Measurements from ENCODE around the gene RNF217.

DNA sequence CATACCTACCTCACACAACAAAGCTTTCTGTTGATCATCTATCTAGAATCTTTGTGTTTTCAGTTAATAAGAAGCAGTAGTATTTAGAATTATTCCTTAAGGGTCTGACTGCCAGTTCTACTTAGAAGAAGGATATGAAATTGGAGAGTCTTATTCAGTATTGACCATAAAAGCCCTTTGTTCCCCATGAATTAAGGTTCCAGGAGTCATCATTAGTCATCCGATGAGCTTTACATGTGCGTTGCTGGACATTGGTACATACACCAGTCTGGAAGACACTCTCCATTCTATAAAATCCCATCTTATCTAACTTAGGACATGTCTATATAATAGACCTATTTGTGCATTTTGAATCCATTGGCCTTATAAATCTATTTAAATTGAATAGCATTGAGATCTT lies 34.4 kb upstream of the RNF217 start:
- TF ChIP-seq, protein P1, sequence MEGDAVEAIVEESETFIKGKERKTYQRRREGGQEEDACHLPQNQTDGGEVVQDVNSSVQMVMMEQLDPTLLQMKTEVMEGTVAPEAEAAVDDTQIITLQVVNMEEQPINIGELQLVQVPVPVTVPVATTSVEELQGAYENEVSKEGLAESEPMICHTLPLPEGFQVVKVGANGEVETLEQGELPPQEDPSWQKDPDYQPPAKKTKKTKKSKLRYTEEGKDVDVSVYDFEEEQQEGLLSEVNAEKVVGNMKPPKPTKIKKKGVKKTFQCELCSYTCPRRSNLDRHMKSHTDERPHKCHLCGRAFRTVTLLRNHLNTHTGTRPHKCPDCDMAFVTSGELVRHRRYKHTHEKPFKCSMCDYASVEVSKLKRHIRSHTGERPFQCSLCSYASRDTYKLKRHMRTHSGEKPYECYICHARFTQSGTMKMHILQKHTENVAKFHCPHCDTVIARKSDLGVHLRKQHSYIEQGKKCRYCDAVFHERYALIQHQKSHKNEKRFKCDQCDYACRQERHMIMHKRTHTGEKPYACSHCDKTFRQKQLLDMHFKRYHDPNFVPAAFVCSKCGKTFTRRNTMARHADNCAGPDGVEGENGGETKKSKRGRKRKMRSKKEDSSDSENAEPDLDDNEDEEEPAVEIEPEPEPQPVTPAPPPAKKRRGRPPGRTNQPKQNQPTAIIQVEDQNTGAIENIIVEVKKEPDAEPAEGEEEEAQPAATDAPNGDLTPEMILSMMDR (IDR thresholded peaks at IDR 0.05): no peak
- no peak for TF ChIP-seq POLR2AphosphoS5 (IDR thresholded peaks at IDR 0.05; ENCODE audit: low read depth, low read length)
- TF ChIP-seq, protein P2, sequence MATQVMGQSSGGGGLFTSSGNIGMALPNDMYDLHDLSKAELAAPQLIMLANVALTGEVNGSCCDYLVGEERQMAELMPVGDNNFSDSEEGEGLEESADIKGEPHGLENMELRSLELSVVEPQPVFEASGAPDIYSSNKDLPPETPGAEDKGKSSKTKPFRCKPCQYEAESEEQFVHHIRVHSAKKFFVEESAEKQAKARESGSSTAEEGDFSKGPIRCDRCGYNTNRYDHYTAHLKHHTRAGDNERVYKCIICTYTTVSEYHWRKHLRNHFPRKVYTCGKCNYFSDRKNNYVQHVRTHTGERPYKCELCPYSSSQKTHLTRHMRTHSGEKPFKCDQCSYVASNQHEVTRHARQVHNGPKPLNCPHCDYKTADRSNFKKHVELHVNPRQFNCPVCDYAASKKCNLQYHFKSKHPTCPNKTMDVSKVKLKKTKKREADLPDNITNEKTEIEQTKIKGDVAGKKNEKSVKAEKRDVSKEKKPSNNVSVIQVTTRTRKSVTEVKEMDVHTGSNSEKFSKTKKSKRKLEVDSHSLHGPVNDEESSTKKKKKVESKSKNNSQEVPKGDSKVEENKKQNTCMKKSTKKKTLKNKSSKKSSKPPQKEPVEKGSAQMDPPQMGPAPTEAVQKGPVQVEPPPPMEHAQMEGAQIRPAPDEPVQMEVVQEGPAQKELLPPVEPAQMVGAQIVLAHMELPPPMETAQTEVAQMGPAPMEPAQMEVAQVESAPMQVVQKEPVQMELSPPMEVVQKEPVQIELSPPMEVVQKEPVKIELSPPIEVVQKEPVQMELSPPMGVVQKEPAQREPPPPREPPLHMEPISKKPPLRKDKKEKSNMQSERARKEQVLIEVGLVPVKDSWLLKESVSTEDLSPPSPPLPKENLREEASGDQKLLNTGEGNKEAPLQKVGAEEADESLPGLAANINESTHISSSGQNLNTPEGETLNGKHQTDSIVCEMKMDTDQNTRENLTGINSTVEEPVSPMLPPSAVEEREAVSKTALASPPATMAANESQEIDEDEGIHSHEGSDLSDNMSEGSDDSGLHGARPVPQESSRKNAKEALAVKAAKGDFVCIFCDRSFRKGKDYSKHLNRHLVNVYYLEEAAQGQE (IDR thresholded peaks at IDR 0.05; ENCODE audit: insufficient read depth in 1 of 2, low read depth in 2 of 2, low read length in 1 of 2): no peak
- TF ChIP-seq SIN3A (IDR thresholded peaks at IDR 0.05; ENCODE audit: borderline replicate concordance, insufficient read depth, low read depth, low read length): no peak
- no peak for TF ChIP-seq TCF7L2 (IDR thresholded peaks at IDR 0.05; ENCODE audit: low read depth, low read length)
